T-cell (primary cell): ENCODE results near the gene SPRN. TPM values are rescaled to one million over a fixed set of nuclear protein-coding genes. Genes with fewer than 3 reads are reported as not detected.
A peak's percentile ranks its signal among the peaks of the same experiment; 100 is the strongest.

Experiments
- ATAC-seq, 4 experiments: fragments of 200-7000 bp in 3 of 4; fragments of 150-1000 bp in 1 of 4; cut with Tn5 transposase; replicated peaks in 1 of 4; 1 replicate in 3 of 4; 2 replicates in 1 of 4; pipeline ENCODE4 v1.10.0; 2021; ENCODE audit warnings: moderate library complexity in 3 of 4, mild to moderate bottlenecking in 2 of 4, moderate number of reproducible peaks in 1 of 4
- CTCF ChIA-PET, 2 donors: fragments of 300-600 bp; sonication (Branson Sonifier 250); formaldehyde crosslinking; loops; one replicate each; lab custom pipeline; 2022; ENCODE audit warnings: antibody characterized with exemption in 2 of 2; lab: Charles Lee
- POLR2A ChIA-PET, 2 donors: fragments of 300-600 bp; sonication (Branson Sonifier 250); formaldehyde crosslinking; loops; one replicate each; lab custom pipeline; 2022; ENCODE audit warnings: antibody characterized with exemption in 2 of 2; lab: Charles Lee
- DNase-seq, 35 experiments: peaks; one replicate each; pipeline versions ENCODE4 v3.0.0 to v3.0.0-alpha.2; 2013 to 2023
- H3K27ac ChIP-seq: one replicate; pipeline ENCODE4 v1.5.1; 2013; ENCODE audit warnings: low read length
- H3K27me3 ChIP-seq, 2 experiments: replicated peaks in 1 of 2; 1 replicate in 1 of 2; 2 replicates in 1 of 2; pipeline versions ENCODE4 v1.6.1 to v1.7.0; 2013; ENCODE audit warnings: low read length in 1 of 2, mixed read lengths in 1 of 2; ENCODE audit not compliant: control insufficient read depth in 2 of 2, insufficient read depth in 2 of 2; ENCODE audit errors: extremely low read depth in 1 of 2
- H3K36me3 ChIP-seq, 2 donors: 1 replicate in 1 of 2; 2 replicates in 1 of 2; pipeline versions ENCODE4 v1.6.1 to v1.7.0; 2013; ENCODE audit warnings: low read length in 1 of 2; ENCODE audit not compliant: control insufficient read depth in 2 of 2, insufficient read depth in 1 of 2; ENCODE audit errors: extremely low read depth in 1 of 2
- H3K4me1 ChIP-seq, 2 experiments: 1 replicate in 1 of 2; 2 replicates in 1 of 2; pipeline versions ENCODE4 v1.6.1 to v1.7.0; 2013; ENCODE audit warnings: low read length in 2 of 2, mixed read lengths in 1 of 2; ENCODE audit not compliant: insufficient read depth in 2 of 2, control insufficient read depth in 1 of 2; ENCODE audit errors: extremely low read depth in 1 of 2
- H3K4me3 ChIP-seq, 2 donors: 1 replicate in 1 of 2; 2 replicates in 1 of 2; pipeline versions ENCODE4 v1.5.1 to v1.7.0; 2013; ENCODE audit warnings: mild to moderate bottlenecking in 2 of 2, low read length in 1 of 2, moderate library complexity in 1 of 2; ENCODE audit not compliant: control insufficient read depth in 1 of 2; ENCODE audit errors: extremely low read depth in 1 of 2
- H3K9me3 ChIP-seq: 2 replicates; pipeline ENCODE4 v1.7.0; 2013
- H3K27ac Mint-ChIP-seq, 2 donors: one replicate each; pipeline ENCODE4 v1.8.0; 2020 to 2021; ENCODE audit warnings: mild to moderate bottlenecking in 2 of 2, mixed read lengths in 2 of 2
- H3K27me3 Mint-ChIP-seq, 2 donors: one replicate each; pipeline ENCODE4 v1.8.0; 2021 to 2022; ENCODE audit warnings: mixed read lengths in 2 of 2
- H3K36me3 Mint-ChIP-seq: one replicate; pipeline ENCODE4 v1.8.0; 2021; ENCODE audit warnings: mixed read lengths
- H3K4me1 Mint-ChIP-seq, 3 donors: one replicate each; pipeline ENCODE4 v1.8.0; 2020 to 2022; ENCODE audit warnings: mixed read lengths in 3 of 3, mild to moderate bottlenecking in 1 of 3
- H3K4me3 Mint-ChIP-seq, 3 donors: one replicate each; pipeline ENCODE4 v1.8.0; 2020 to 2022; ENCODE audit warnings: mild to moderate bottlenecking in 3 of 3, mixed read lengths in 3 of 3, moderate library complexity in 3 of 3
- H3K9me3 Mint-ChIP-seq, 3 donors: one replicate each; pipeline ENCODE4 v1.8.0; 2020 to 2022; ENCODE audit warnings: mixed read lengths in 3 of 3
- WGBS: methylation state at CpG from one replicate; pipeline ENCODE4 v1.1.5; 2013; ENCODE audit warnings: missing lambda C conversion rate; ENCODE audit not compliant: insufficient coverage; 5-methylcytosine and 5-hydroxymethylcytosine counted together
- total RNA-seq, 35 experiments: library from RNA in 6 of 35; stranded (reverse) in 6 of 35; fragments of 120-200 nt in 1 of 35; gene quantifications; one replicate each; pipeline versions ENCODE4 v1.2.1 to v1.2.4 and lab custom pipeline; 2013 to 2026

Gene SPRN
- total RNA-seq, 5 donors from 2014 or later (not counting 1 experiment from before 2014, with no cell fraction given), result 0.06 to 0.12 TPM; not detected in 3

DNA sequence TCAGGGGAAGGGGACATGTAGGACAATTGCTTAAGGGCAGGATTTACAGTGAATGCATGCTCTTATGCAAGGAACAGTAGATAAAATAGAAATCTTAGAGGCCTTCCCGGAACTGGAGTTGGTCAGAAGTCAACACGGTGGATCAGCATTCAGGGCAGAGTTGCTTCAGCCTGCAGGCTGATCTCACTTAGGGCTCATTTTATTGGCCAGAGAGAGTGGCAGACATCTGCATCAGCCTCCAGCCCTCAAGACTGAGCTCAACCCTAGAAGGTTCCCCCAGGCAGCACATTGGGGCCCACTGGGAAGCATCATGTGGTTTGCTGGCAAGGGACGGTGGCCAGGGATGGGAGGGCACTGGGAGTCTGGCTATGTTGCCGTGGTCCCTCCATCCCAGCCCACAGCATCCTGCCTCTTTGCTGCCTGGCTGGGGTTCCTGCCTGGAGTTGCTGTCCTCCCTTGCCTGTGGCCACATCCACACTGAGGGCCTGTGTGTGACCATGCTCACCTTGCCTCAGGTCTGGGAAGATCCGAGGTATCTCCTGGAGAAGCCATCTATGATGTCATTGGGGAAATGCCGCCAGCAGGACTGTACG lies 42.4 kb upstream of the SPRN start:
- CTCF ChIA-PET, result no interaction called here

DNA sequence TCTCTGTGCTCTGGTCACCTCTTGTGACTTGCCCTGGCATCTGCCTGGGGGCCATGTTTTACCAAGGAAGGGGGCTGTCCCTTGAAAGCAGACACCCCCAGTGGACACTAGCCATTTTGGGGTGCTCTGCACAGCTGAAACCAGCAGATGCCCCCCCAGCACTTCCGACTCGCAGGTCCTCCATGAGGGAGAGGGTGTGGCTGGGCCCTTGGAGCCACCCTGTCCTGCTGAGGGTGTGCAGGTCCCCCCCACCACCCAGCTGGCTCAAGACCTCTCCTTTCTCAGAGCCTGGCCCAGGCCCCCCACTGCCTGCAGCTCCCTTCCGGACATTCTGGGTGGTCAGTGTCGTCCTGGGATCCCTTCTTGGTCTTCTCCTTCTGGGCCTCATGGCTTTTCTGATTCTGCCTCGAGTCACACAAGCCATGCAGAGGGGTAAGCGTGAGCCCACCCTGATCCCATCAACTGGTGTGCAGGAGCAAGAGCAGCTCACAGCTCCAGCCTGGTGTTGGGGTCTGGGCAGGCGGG lies 41.6 kb upstream of the SPRN start:
- Histone ChIP-seq H3K27ac (no peak overlapping the region), H3K27me3 (peaks cover 0 to 4% of the 10 kb centered on the region in 2 experiments), H3K4me3 (no peak overlapping the region), H3K4me1 (no peaks in the 10 kb centered on the region), H3K36me3 (no peaks in the 10 kb centered on the region), H3K9me3 (no peaks in the 10 kb centered on the region)
- CTCF ChIA-PET, result no interaction called here
- H3K4me1 Mint-ChIP-seq, result peaks cover 0 to 4% (median 0%) of the 10 kb centered on the region in 3 donors
- H3K36me3 Mint-ChIP-seq, result peaks cover 26% of the 10 kb centered on the region
- POLR2A ChIA-PET, result no interaction called here
- 95% methylated on average over 7 of the region's 7 CpGs for whole genome bisulfite sequencing
- ATAC-seq, result no peak
- H3K4me3 Mint-ChIP-seq, result no peak overlapping the region
- no peak overlapping the region for H3K27ac Mint-ChIP-seq
- H3K9me3 Mint-ChIP-seq, result peaks cover 0 to 4% (median 3%) of the 10 kb centered on the region in 3 donors
- DNase-seq, result no peak
- H3K27me3 Mint-ChIP-seq, result peaks cover 0 to 4% of the 10 kb centered on the region in 2 donors

More for the DNA sequence above, 42.4 kb upstream of the SPRN start:
- peaks cover 26% of the 10 kb centered on the region for H3K36me3 Mint-ChIP-seq
- 86% methylated on average over 7 of the region's 7 CpGs for WGBS
- H3K9me3 ChIP-seq, result no peaks in the 10 kb centered on the region
- no peak overlapping the region for H3K27ac ChIP-seq
- H3K4me1 Mint-ChIP-seq, result peaks cover 0 to 4% (median 0%) of the 10 kb centered on the region in 3 donors
- ATAC-seq (no peak), DNase-seq (no peak)
- H3K4me3 ChIP-seq, result no peak overlapping the region
- H3K27me3 ChIP-seq, result peaks cover 0 to 4% of the 10 kb centered on the region in 2 experiments
- no peak overlapping the region for H3K4me3 Mint-ChIP-seq
- POLR2A ChIA-PET, result interaction anchor here in 1 of 2 donors (0.5 kb wide), 1 partner anchor 471 kb away, joined by 4 read pairs; no protein-coding TSS in a partner anchor
- peaks cover 0 to 6% of the 10 kb centered on the region in 2 experiments for H3K4me1 ChIP-seq
- H3K27me3 Mint-ChIP-seq, result peaks cover 0 to 4% of the 10 kb centered on the region in 2 donors
- no peaks in the 10 kb centered on the region for H3K36me3 ChIP-seq
- peak overlapping the region in 1 of 2 donors; percentile 22 for H3K27ac Mint-ChIP-seq
- peaks cover 0 to 4% (median 3%) of the 10 kb centered on the region in 3 donors for H3K9me3 Mint-ChIP-seq

GRCh38 chr10:133465191-133465949 lies 40.9 kb upstream of the SPRN start:
- Histone ChIP-seq H3K36me3 (no peaks in the 10 kb centered on the region), H3K9me3 (no peaks in the 10 kb centered on the region), H3K4me1 (no peaks in the 10 kb centered on the region), H3K27me3 (peaks cover 0 to 4% of the 10 kb centered on the region in 2 experiments), H3K27ac (no peak overlapping the region), H3K4me3 (no peak overlapping the region)
- Mint-ChIP-seq H3K27ac (no peak overlapping the region), H3K9me3 (peaks cover 0 to 4% (median 3%) of the 10 kb centered on the region in 3 donors), H3K27me3 (peaks cover 0 to 4% of the 10 kb centered on the region in 2 donors), H3K36me3 (peaks cover 26% of the 10 kb centered on the region), H3K4me3 (no peak overlapping the region), H3K4me1 (peaks cover 0 to 4% (median 0%) of the 10 kb centered on the region in 3 donors)
- ATAC-seq (no peak), DNase-seq (no peak)
- ChIA-PET CTCF (no interaction called here), POLR2A (no interaction called here)
- WGBS, result 64% methylated on average over 51 of the region's 55 CpGs

DNA sequence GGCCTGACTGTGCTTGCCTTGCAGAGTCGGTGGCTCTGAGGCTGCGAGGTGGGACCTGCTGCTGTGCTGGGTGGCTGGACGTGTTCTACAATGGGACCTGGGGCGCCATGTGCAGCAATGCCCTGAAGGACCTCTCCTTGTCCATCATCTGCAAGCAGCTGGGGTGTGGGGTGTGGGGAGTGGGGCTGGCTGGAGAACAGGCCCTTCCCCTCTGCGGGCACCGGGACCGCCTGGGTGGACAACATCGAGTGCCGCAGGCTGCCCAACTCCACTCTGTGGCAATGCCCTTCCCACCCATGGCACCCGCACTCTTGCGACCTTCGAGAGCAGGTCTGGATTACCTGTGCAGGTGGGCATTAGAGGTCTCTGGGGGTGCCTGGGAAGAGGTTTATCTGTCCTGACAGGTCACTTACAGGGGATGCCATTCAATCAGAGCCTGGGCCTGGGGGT lies 40.2 kb upstream of the SPRN start:
- peaks cover 26% of the 10 kb centered on the region for H3K36me3 Mint-ChIP-seq
- 100% methylated on average over 1 of the region's 12 CpGs for WGBS
- H3K27me3 ChIP-seq, result peaks cover 0 to 4% of the 10 kb centered on the region in 2 experiments
- H3K4me1 Mint-ChIP-seq, result peaks cover 0 to 4% (median 0%) of the 10 kb centered on the region in 3 donors
- H3K4me1 ChIP-seq, result no peaks in the 10 kb centered on the region
- peaks cover 0 to 4% of the 10 kb centered on the region in 2 donors for H3K27me3 Mint-ChIP-seq
- peaks cover 0 to 4% (median 0%) of the 10 kb centered on the region in 3 donors for H3K9me3 Mint-ChIP-seq
- DNase-seq, result no peak
- H3K4me3 Mint-ChIP-seq, result no peak overlapping the region
- ATAC-seq, result no peak
- CTCF ChIA-PET, result no interaction called here
- H3K4me3 ChIP-seq, result no peak overlapping the region
- POLR2A ChIA-PET, result no interaction called here
- H3K36me3 ChIP-seq, result no peaks in the 10 kb centered on the region
- no peak overlapping the region for H3K27ac Mint-ChIP-seq
- no peak overlapping the region for H3K27ac ChIP-seq
- no peaks in the 10 kb centered on the region for H3K9me3 ChIP-seq

- CTCF ChIA-PET, result no interaction called here
- Mint-ChIP-seq H3K27ac (no peak overlapping the region), H3K27me3 (peaks cover 0 to 4% of the 10 kb centered on the region in 2 donors), H3K36me3 (peaks cover 15% of the 10 kb centered on the region), H3K4me1 (peaks cover 0 to 4% (median 0%) of the 10 kb centered on the region in 3 donors), H3K9me3 (no peaks in the 10 kb centered on the region), H3K4me3 (no peak overlapping the region)
- WGBS, result 87% methylated on average over 3 of the region's 10 CpGs
- POLR2A ChIA-PET, result no interaction called here
- Histone ChIP-seq H3K36me3 (no peaks in the 10 kb centered on the region), H3K4me3 (no peak overlapping the region), H3K4me1 (no peaks in the 10 kb centered on the region), H3K27ac (no peak overlapping the region), H3K27me3 (peaks cover 0 to 4% of the 10 kb centered on the region in 2 experiments), H3K9me3 (no peaks in the 10 kb centered on the region)
- no peak for ATAC-seq
- no peak for DNase-seq
Measured at GRCh38 chr10:133462512-133463305, 38.3 kb upstream of the SPRN start.

GRCh38 chr10:133461841-133462240 lies 37.4 kb upstream of the SPRN start:
- H3K9me3 ChIP-seq, result no peaks in the 10 kb centered on the region
- ATAC-seq (no peak), DNase-seq (no peak)
- peaks cover 0 to 4% of the 10 kb centered on the region in 2 experiments for H3K27me3 ChIP-seq
- Mint-ChIP-seq H3K36me3 (peaks cover 8% of the 10 kb centered on the region), H3K27ac (no peak overlapping the region), H3K4me1 (peaks cover 0 to 4% (median 0%) of the 10 kb centered on the region in 3 donors), H3K27me3 (peaks cover 0 to 4% of the 10 kb centered on the region in 2 donors), H3K9me3 (no peaks in the 10 kb centered on the region), H3K4me3 (no peak overlapping the region)
- ChIA-PET CTCF (no interaction called here), POLR2A (no interaction called here)
- H3K27ac ChIP-seq, result no peak overlapping the region
- H3K4me3 ChIP-seq, result no peak overlapping the region
- no peaks in the 10 kb centered on the region for H3K4me1 ChIP-seq
- no peaks in the 10 kb centered on the region for H3K36me3 ChIP-seq
- 73% methylated on average over 8 of the region's 8 CpGs for WGBS
